Coronary artery (tissue), 2 donors: ENCODE data around the gene BICD2.

Experiments used
- DNase-seq: peaks from one replicate; pipeline ENCODE4 v3.0.0-alpha.2; 2017; ENCODE audit warnings: low spot score
- H3K27ac ChIP-seq, 2 donors: fragments of 200-600 bp; sonication (generic); one replicate each; pipeline ENCODE4 v1.5.1; 2016 to 2019
- H3K4me3 ChIP-seq: fragments of 200-600 bp; sonication (generic); 2 replicates; pipeline ENCODE4 v1.5.1; 2016; ENCODE audit warnings: mild to moderate bottlenecking, moderate library complexity
- CTCF ChIP-seq: fragments of 200-600 bp; sonication (generic); IDR thresholded peaks from one replicate; pipeline ENCODE4 v1.5.1; 2019; ENCODE audit warnings: antibody characterized with exemption

The BICD2 gene

GRCh38 chr9:92746567-92747458 lies 17.8 kb downstream of the BICD2 start:
- H3K4me3 ChIP-seq: no peak overlapping the region
- H3K27ac ChIP-seq: peak overlapping the region in 1 of 2 donors; percentile 53
- peak; percentile 69 for DNase-seq
- TF ChIP-seq CTCF: no peak

- no peak for TF ChIP-seq CTCF
- peak; percentile 38 for DNase-seq
These were observed 18.8 kb downstream of the BICD2 start for GRCh38 chr9:92745881-92746280.

GRCh38 chr9:92745331-92745730 lies 19.3 kb downstream of the BICD2 start:
- no peak for TF ChIP-seq CTCF
- DNase-seq: no peak
- Histone ChIP-seq H3K4me3 (no peak overlapping the region), H3K27ac (no peak overlapping the region)

More at GRCh38 chr9:92745881-92746280, 18.8 kb downstream of the BICD2 start:
- no peak overlapping the region for H3K4me3 ChIP-seq
- H3K27ac ChIP-seq: no peak overlapping the region

- Histone ChIP-seq H3K4me3 (peak overlapping the region; percentile 57), H3K27ac (peak overlapping the region; percentile 74 to 82)
These were observed 23.7 kb downstream of the BICD2 start for GRCh38 chr9:92740969-92741368.

GRCh38 chr9:92740446-92740961 lies 24.1 kb downstream of the BICD2 start:
- no peak for TF ChIP-seq CTCF
- H3K4me3 ChIP-seq: peak overlapping the region; percentile 57
- DNase-seq: peak; percentile 59
- H3K27ac ChIP-seq: peak overlapping the region; percentile 74 to 82

More at GRCh38 chr9:92740969-92741368, 23.7 kb downstream of the BICD2 start:
- DNase-seq: no peak
- TF ChIP-seq CTCF: no peak

- H3K4me3 ChIP-seq: no peak overlapping the region
- TF ChIP-seq CTCF: no peak
- no peak for DNase-seq
These were observed 24.6 kb downstream of the BICD2 start for GRCh38 chr9:92740009-92740408.

More at GRCh38 chr9:92740009-92740408, 24.6 kb downstream of the BICD2 start:
- peak overlapping the region; percentile 74 to 82 for H3K27ac ChIP-seq
